Activated T-cell treated with anti-CD3 and anti-CD28 coated beads, Interleukin-2, amount 50 U/mL, for 72 hours (primary cell): Measurements from ENCODE around the gene WDR73. TPM values are rescaled to one million over a fixed set of nuclear protein-coding genes. Genes with fewer than 3 reads are reported as not detected.
A peak's percentile ranks its signal among the peaks of the same experiment; 100 is the strongest.
"Not testable (repeated sequence)": the region's sequence is repeated elsewhere in the genome, so short reads cannot be mapped to it uniquely, and the experiment has no call there.

ENCODE experiments used
- ATAC-seq, 2 donors: fragments of 150-1000 bp; cut with Tn5 transposase; replicated peaks in 1 of 2; 2 replicates each; pipeline ENCODE4 v1.10.0; 2021; ENCODE audit warnings: moderate library complexity in 2 of 2, mild to moderate bottlenecking in 1 of 2
- DNase-seq, 2 donors: peaks; one replicate each; pipeline ENCODE4 v3.0.0; 2021 to 2022; ENCODE audit warnings: mixed read lengths in 1 of 2
- H3K27ac Mint-ChIP-seq: one replicate; pipeline ENCODE4 v1.8.0; 2022; ENCODE audit warnings: mild to moderate bottlenecking, moderate library complexity, mixed read lengths
- H3K27me3 Mint-ChIP-seq: one replicate; pipeline ENCODE4 v1.8.0; 2022; ENCODE audit warnings: low read depth, mixed read lengths
- H3K36me3 Mint-ChIP-seq, 2 donors: one replicate each; pipeline ENCODE4 v1.8.0; 2022; ENCODE audit warnings: mixed read lengths in 2 of 2, mild to moderate bottlenecking in 1 of 2; ENCODE audit not compliant: insufficient read depth in 2 of 2
- H3K4me1 Mint-ChIP-seq: one replicate; pipeline ENCODE4 v1.8.0; 2022; ENCODE audit warnings: low read depth, mixed read lengths
- H3K4me3 Mint-ChIP-seq, 2 donors: one replicate each; pipeline ENCODE4 v1.8.0; 2022; ENCODE audit warnings: mild to moderate bottlenecking in 2 of 2, mixed read lengths in 2 of 2, moderate library complexity in 2 of 2
- H3K9me3 Mint-ChIP-seq, 2 donors: one replicate each; pipeline ENCODE4 v1.8.0; 2022; ENCODE audit warnings: mixed read lengths in 2 of 2
- total RNA-seq, 2 donors: library from RNA; stranded (reverse); gene quantifications; one replicate each; pipeline ENCODE4 v1.2.3, GENCODE V29; 2022

The WDR73 gene
- 10 to 100 TPM; 16.1 to 16.7 TPM for total RNA-seq

DNA sequence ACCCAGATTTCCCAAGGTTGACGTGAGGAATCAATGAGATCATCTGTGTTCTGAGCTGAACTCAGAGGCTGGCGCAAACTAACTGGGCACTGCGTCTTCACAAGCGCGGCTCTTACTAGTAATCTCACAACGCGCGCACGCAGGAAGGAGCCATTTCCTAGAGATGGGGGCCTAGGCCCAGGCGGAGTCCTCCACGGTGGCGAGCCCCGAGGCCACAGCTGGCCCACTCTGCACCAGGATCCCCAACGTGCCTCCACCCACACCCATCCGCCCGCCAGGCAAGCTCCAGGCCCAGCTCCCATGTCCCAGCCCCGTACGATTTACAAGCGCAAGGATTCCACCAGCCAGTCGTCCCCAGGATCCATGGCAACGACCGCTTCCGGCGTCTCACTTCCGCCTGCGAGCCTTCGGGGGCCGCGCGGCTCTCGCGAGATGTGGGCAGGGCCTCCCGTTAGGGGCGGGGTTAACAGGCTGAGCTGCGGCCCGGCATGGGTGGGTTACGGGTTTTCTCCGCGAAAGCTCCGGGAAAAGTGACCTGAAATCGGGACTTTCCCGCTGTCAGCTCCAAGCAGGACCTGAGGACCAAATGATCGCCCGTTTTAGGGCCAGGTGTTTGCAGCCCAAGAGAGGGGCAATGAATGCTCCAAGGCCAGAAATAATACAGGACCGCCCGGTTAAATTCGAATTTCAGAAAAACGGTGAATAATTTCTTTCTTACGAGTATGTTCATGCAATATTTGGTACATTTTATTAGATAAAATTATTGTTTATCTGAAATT is at the start of gene WDR73:
Gene WDR73 (minus strand): TSS at position 374 of the 779 bp plus-strand sequence. CDS start 9 bp downstream, at position 365.
- H3K9me3 Mint-ChIP-seq = no peaks in the 10 kb centered on the region
- peak within 1 kb of the TSS; percentile 97 to 99 for H3K4me3 Mint-ChIP-seq
- peak within 1 kb of the TSS; percentile 93 for H3K27ac Mint-ChIP-seq
- ATAC-seq (peak; percentile 84), DNase-seq (peak; percentile 97 to 98)
- H3K27me3 Mint-ChIP-seq = no peaks in the 10 kb centered on the region
- H3K4me1 Mint-ChIP-seq = peaks cover 60% of the 10 kb centered on the region
- H3K36me3 Mint-ChIP-seq = peaks cover 7 to 16% of the 10 kb centered on the region in 2 donors

DNA sequence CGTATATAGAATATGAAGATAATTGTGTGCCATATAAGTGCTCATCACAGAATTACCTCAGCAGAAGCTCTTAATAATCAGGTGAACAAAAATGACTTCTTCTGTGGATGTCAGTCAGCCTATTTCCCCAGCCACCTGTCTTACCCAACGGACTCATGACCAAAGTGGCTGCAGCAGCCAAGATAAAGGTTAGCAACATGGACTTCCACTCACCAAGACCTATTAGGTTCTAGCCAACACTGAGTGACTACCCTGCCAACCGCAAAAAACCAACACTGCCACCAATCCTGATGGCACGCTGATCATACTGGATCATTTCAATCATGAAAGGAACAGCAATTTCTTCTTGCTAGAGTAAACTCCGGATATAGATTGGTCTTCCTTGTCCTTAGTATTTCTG is 49.7 kb upstream of the WDR73 start:
- no peak overlapping the region for H3K27ac Mint-ChIP-seq

DNA sequence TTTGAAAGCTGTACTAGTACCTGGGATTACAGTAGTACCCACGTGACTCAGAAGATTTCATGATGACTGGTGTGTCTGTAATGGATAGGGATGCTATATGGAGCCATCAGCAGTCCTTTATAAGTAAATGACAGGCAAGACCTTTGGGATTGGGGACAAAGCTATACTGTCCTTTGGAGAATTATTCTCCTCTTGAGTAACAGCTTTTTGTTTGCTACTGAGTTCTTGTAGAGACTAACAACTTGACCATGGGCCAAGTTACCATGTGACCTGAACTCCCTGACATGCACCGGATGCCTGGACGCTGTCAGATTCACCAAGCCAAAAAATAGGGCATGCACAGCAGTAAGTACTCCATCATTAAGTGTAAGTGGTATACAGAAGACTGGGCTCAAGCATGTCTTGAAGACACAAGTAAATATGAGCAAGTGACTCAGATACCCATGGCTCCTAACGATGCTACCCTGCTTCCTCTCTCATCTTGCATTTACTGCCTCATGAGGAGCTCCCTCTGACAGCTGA is 48.9 kb upstream of the WDR73 start:
- DNase-seq = no peak
- H3K27ac Mint-ChIP-seq = no peak overlapping the region
- H3K4me3 Mint-ChIP-seq = no peak overlapping the region
- peaks cover 0 to 5% of the 10 kb centered on the region in 2 donors for H3K36me3 Mint-ChIP-seq
- ATAC-seq = peak; percentile 34 to 55
- no peaks in the 10 kb centered on the region for H3K27me3 Mint-ChIP-seq
- H3K9me3 Mint-ChIP-seq = no peaks in the 10 kb centered on the region
- H3K4me1 Mint-ChIP-seq = peaks cover 69% of the 10 kb centered on the region

More for the DNA sequence above, 49.7 kb upstream of the WDR73 start:
- Mint-ChIP-seq H3K4me1 (peaks cover 69% of the 10 kb centered on the region), H3K4me3 (no peak overlapping the region), H3K9me3 (no peaks in the 10 kb centered on the region), H3K27me3 (no peaks in the 10 kb centered on the region), H3K36me3 (peaks cover 0 to 9% of the 10 kb centered on the region in 2 donors)
- DNase-seq (no peak), ATAC-seq (no peak)

DNA sequence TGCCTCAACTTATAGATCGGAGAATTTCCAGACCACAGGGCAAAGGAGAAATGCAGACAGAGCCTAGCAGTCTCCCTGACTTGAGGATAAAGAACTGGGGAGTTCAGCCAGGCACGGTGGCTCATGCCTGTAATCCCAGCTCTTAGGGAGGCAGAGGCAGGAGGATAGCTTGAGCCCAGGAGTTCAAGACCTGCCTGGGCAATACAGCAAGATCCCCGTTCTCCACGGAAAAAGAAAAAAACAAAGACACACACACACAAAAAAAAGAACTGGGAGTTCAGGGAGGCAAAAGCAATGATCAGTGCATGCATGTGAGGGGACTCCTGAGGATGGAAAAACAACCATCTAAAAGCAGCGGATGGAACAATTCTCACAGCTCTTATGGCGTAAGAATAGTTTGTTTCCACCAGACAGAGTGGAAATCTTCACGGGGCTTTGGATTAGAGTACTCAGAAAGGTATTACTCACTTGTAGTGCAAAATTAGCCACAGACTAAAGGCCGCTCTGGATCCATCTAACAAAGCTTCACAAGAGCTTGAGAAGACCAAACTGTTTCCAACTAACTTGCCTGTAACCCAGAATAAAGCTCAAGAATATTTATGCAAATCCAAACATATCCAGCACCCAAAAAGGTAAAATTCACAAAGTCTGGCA is 45.6 kb upstream of the WDR73 start:
- H3K4me3 Mint-ChIP-seq = peak overlapping the region; percentile 56 to 62
- H3K27ac Mint-ChIP-seq = peak overlapping the region; percentile 76
- H3K9me3 Mint-ChIP-seq = no peaks in the 10 kb centered on the region
- no peaks in the 10 kb centered on the region for H3K27me3 Mint-ChIP-seq
- peak; percentile 64 to 74 for ATAC-seq
- no peak for DNase-seq
- peaks cover 0 to under 1% of the 10 kb centered on the region in 2 donors for H3K36me3 Mint-ChIP-seq
- peaks cover 55% of the 10 kb centered on the region for H3K4me1 Mint-ChIP-seq

DNA sequence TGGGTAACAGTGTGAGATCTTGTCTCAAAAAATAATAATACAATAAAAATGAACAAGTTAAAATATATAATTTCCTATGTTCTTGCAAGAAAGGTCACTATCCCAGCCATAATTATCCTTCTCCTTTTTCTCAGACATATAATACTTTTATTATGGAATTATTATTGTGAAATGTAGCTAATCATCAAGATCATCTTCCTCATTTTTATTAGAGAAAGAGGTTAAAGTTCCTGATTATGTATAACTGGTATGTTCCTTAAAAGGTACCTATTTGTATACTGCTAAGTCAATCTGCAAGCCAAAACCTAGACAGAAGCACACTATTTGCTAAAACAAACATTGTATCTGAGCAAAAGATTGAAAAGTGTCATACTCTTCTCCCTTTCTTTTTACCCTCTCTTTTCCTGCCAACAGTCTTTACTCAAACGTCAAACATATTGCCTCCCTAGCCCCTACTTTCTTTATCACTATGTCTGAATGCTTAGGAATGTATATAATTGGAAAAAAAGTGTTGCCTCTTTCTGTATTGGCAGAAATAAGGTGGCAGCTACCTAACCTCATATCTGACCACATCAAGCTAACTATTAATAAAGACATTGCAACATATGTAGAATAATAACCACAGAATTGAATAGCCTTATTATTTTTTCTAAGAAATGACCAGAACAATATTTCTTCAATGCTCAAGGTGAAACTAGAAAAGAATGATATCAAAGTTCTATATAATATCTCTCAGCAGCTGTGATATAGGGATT is 43.3 kb upstream of the WDR73 start:
- DNase-seq (no peak), ATAC-seq (no peak)
- H3K4me3 Mint-ChIP-seq = no peak overlapping the region
- no peaks in the 10 kb centered on the region for H3K27me3 Mint-ChIP-seq
- no peaks in the 10 kb centered on the region for H3K9me3 Mint-ChIP-seq
- no peaks in the 10 kb centered on the region for H3K36me3 Mint-ChIP-seq
- peak overlapping the region; percentile 55 for H3K27ac Mint-ChIP-seq
- peaks cover 36% of the 10 kb centered on the region for H3K4me1 Mint-ChIP-seq

DNA sequence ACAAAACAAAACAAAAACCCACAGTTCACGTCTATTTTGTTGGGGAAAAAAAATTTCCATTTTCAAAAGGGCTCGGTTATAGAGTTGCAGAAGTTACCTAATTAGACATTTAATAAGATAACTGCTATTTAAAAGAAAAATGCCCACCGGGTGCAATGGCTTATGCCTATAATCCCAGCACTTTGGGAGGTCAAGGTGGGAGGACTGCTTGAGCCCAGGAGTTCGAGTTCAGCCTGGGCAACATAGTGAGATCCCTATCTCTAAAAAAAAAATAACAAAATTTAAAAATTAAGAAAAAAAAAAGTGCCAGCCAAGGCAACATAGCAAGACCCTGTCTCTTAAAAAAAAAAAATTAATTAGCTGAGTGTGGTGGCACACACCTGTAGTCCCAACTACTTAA is 42.7 kb upstream of the WDR73 start:
- no peaks in the 10 kb centered on the region for H3K27me3 Mint-ChIP-seq
- H3K36me3 Mint-ChIP-seq = peaks cover 0 to 4% of the 10 kb centered on the region in 2 donors
- no peak overlapping the region for H3K4me3 Mint-ChIP-seq
- H3K9me3 Mint-ChIP-seq = no peaks in the 10 kb centered on the region
- H3K27ac Mint-ChIP-seq = no peak overlapping the region
- DNase-seq = no peak
- peaks cover 36% of the 10 kb centered on the region for H3K4me1 Mint-ChIP-seq
- ATAC-seq = no peak

DNA sequence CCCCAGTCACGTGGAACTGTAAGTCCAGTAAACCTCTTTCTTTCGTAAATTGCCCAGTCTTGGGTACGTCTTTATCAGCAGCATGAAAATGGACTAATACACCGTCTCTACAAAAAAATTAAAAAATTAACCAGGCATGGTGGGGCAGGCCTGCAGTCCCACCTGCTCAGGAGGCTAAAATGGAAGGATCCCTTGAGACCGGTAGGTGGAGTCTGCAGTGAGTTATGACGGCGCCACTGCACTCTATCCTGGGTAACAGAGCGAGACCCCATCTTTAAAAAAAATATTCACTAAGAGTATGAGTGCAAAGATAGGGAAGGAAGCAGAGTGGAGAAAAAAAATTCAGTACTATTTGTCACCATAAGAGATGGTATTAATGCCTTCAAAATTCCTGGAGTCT is 36.3 kb upstream of the WDR73 start:
- DNase-seq = no peak
- ATAC-seq = no peak
- no peak overlapping the region for H3K27ac Mint-ChIP-seq
- H3K9me3 Mint-ChIP-seq = peaks cover 0 to 2% of the 10 kb centered on the region in 2 donors
- H3K4me1 Mint-ChIP-seq = peaks cover 6% of the 10 kb centered on the region
- H3K4me3 Mint-ChIP-seq = no peak overlapping the region
- peaks cover 11 to 28% of the 10 kb centered on the region in 2 donors for H3K36me3 Mint-ChIP-seq
- H3K27me3 Mint-ChIP-seq = no peaks in the 10 kb centered on the region

DNA sequence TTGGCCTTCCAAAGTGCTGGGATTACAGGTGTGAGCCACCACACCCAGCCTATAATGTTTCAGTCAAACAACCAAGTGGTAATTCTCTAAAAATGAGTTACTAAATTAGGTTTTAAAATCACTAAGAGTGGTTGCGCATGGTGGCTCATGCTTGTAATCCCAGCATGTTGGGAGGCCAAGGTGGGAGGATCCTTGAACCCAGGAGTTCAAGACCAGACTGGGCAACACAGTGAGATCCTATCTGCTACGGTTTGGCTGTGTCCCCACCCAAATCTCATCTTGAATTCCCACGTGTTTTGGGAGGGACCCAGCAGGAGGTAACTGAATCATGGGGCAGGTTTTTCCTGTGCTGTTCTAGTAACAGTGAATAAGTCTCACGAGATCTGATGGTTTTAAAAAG is 35.8 kb upstream of the WDR73 start:
- H3K36me3 Mint-ChIP-seq = peaks cover 11 to 29% of the 10 kb centered on the region in 2 donors
- no peak overlapping the region for H3K27ac Mint-ChIP-seq
- no peaks in the 10 kb centered on the region for H3K27me3 Mint-ChIP-seq
- peaks cover 9% of the 10 kb centered on the region for H3K4me1 Mint-ChIP-seq
- peaks cover 0 to 2% of the 10 kb centered on the region in 2 donors for H3K9me3 Mint-ChIP-seq
- DNase-seq (no peak), ATAC-seq (no peak)
- no peak overlapping the region for H3K4me3 Mint-ChIP-seq

DNA sequence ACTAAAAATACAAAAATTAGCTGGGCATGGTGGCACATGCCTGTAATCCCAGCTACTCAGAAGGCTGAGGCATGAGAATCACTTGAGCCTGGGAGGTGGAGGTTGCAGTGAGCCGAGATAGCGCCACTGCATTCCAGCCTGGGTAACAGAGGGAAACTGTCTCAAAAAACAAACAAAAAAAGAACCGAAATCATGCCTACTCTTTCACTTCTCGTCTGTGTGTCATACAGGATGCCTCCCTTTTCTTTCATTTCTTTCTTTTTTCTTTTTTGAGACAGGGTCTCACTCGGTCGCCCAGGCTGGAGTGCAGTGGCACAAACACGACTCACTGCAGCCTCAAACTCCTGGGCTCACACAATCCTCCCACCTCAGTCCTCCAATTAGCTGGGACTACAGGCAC is 32.4 kb upstream of the WDR73 start:
- not testable (repeated sequence) for ATAC-seq, H3K27ac Mint-ChIP-seq, H3K27me3 Mint-ChIP-seq, H3K9me3 Mint-ChIP-seq, H3K4me3 Mint-ChIP-seq, DNase-seq
- Mint-ChIP-seq H3K36me3 (peaks cover 12 to 33% of the 10 kb centered on the region in 2 donors), H3K4me1 (peaks cover 38% of the 10 kb centered on the region)

DNA sequence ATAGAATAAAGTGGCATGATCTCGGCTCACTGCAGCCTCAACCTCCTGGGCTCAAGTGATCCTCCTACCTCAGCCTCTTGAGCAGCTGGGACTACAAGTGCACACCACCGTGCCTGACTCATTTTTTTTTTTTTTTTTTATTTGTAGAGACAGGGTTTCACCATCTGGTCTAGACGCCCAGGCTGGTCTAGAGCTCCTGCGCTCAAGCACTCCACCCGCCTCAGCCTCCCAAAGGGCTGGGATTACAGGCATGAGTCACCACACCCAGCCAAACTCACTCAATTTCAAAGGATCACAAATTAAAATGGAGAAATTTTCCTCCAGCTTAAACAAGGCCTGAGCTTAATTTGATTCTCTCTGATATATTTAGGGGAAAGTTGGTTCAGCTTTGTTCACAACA is 31.2 kb upstream of the WDR73 start:
- H3K27me3 Mint-ChIP-seq = no peaks in the 10 kb centered on the region
- peaks cover 8 to 24% of the 10 kb centered on the region in 2 donors for H3K36me3 Mint-ChIP-seq
- no peak overlapping the region for H3K27ac Mint-ChIP-seq
- no peak overlapping the region for H3K4me3 Mint-ChIP-seq
- H3K4me1 Mint-ChIP-seq = peaks cover 37% of the 10 kb centered on the region
- DNase-seq = no peak
- peaks cover 0 to 2% of the 10 kb centered on the region in 2 donors for H3K9me3 Mint-ChIP-seq
- no peak for ATAC-seq

DNA sequence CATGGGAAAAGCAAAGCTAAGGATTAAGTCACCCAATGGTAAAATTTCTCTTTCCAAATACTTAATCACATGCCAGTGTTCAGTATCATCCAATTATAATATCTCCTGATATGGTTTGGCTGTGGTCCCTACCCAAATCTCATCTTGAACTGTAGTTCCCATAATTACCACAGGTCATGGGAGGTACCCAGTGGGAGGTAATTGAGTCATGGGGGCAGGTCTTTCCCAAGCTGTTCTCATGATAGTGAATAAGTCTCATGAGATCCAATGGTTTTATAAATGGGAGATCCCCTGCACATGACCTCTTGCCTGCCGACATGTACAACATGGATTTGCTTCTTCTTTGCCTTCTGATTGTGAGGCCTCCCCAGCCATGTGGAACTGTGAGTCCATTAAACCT is 30.0 kb upstream of the WDR73 start:
- H3K27me3 Mint-ChIP-seq = no peaks in the 10 kb centered on the region
- H3K36me3 Mint-ChIP-seq = peaks cover 8 to 21% of the 10 kb centered on the region in 2 donors
- no peak overlapping the region for H3K4me3 Mint-ChIP-seq
- peaks cover 33% of the 10 kb centered on the region for H3K4me1 Mint-ChIP-seq
- no peak for ATAC-seq
- no peaks in the 10 kb centered on the region for H3K9me3 Mint-ChIP-seq
- DNase-seq = no peak
- H3K27ac Mint-ChIP-seq = peak overlapping the region; percentile 54

DNA sequence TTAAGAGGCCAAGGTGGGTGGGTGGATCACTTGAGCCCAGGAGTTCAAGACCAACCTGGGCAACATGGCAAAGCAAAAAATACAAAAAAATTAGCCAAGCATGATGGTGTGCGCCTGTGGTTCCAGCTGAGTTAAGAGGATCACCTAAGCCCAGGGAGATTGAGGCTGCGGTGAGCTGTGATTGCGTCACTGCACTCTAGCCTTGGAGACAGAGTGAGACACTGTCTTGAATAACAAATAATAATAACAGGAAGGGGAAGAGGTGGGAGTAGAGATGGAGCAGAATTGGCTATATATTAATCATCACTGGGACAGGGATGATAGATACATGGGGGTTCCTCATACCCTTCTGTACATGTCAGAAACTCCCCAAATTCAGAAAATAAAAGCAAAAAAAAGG is 27.7 kb upstream of the WDR73 start:
- Mint-ChIP-seq H3K27ac (peak overlapping the region; percentile 65), H3K4me3 (peak overlapping the region in 1 of 2 donors; percentile 36), H3K27me3 (no peaks in the 10 kb centered on the region), H3K9me3 (no peaks in the 10 kb centered on the region), H3K4me1 (peaks cover 33% of the 10 kb centered on the region), H3K36me3 (peaks cover 5 to 18% of the 10 kb centered on the region in 2 donors)
- peak; percentile 28 to 45 for DNase-seq
- peak; percentile 80 to 96 for ATAC-seq

DNA sequence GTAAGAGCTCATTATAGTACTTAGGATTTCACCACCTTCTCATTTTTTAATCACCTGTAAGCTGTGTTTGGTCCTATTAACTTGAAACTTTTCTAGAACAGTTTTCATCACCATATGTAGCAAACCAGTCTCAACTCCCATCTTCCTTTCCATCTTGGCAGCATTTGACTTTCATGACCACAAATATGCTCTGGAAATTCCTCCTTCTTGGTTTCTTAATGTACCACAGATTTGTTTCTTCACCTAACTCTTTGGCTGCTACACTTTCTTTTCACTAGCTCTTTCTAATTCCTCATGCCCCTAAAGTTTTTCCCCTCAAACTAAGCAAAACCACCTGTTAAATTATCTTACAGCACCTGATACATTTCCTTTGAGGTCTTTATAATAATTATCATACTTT is 17.1 kb upstream of the WDR73 start:
- H3K4me3 Mint-ChIP-seq = no peak overlapping the region
- ATAC-seq = no peak
- peaks cover 14 to 24% of the 10 kb centered on the region in 2 donors for H3K36me3 Mint-ChIP-seq
- no peaks in the 10 kb centered on the region for H3K9me3 Mint-ChIP-seq
- no peaks in the 10 kb centered on the region for H3K27me3 Mint-ChIP-seq
- H3K4me1 Mint-ChIP-seq = peaks cover 57% of the 10 kb centered on the region
- DNase-seq = no peak
- peak overlapping the region; percentile 14 for H3K27ac Mint-ChIP-seq
